ENCODE measurements around the gene CDKL1. TPM values are rescaled to one million over a fixed set of nuclear protein-coding genes. Genes with fewer than 3 reads are reported as not detected.

Gene CDKL1
- total RNA-seq, 4 donors from 2014 or later: 15.3 to 36.8 (median 28.2) TPM

DNA sequence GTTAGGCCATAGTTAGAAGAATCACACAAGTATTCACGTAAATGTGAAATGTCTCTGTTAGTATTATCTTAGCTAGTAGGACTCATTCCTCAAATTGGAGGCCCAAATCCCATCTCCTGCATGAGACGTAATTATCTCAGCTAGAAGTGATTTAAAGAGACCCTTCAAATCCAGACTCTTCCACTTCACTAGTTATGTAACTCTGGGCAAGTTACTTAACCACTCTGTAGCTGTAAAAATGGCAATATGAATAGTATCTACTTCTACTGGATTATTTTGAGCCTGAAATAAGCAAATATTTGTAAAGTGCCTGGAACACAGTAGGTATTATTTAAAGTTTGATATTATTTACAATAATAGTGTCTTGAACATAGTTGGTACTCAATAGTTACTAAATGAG, 28.4 kb upstream of the CDKL1 start:
- no peak overlapping the region for H3K27ac ChIP-seq
- no peak for TF ChIP-seq EP300 (IDR thresholded peaks at IDR 0.05; ENCODE audit: low read depth)
- TF ChIP-seq, protein P1, sequence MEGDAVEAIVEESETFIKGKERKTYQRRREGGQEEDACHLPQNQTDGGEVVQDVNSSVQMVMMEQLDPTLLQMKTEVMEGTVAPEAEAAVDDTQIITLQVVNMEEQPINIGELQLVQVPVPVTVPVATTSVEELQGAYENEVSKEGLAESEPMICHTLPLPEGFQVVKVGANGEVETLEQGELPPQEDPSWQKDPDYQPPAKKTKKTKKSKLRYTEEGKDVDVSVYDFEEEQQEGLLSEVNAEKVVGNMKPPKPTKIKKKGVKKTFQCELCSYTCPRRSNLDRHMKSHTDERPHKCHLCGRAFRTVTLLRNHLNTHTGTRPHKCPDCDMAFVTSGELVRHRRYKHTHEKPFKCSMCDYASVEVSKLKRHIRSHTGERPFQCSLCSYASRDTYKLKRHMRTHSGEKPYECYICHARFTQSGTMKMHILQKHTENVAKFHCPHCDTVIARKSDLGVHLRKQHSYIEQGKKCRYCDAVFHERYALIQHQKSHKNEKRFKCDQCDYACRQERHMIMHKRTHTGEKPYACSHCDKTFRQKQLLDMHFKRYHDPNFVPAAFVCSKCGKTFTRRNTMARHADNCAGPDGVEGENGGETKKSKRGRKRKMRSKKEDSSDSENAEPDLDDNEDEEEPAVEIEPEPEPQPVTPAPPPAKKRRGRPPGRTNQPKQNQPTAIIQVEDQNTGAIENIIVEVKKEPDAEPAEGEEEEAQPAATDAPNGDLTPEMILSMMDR (IDR thresholded peaks at IDR 0.05): no peak
- TF ChIP-seq POLR2A (IDR thresholded peaks at IDR 0.05): no peak
- TF ChIP-seq POLR2AphosphoS5 (IDR thresholded peaks at IDR 0.05): no peak
- WGBS, 2 donors (ENCODE audit: low coverage in 1 of 2): 83 to 84% methylated on average over 2 of the region's 2 CpGs
- H3K9me3 ChIP-seq: no peaks in the 10 kb centered on the region
- intact Hi-C loops (cut with DNase I; ENCODE audit: low total_unique reads): no loop called here
- H3K27me3 ChIP-seq: no peaks in the 10 kb centered on the region
- no peak overlapping the region for H3K4me3 ChIP-seq
- no peak for DNase-seq
- in situ Hi-C loops (cut with MboI; ENCODE audit: low pct_ligation_motif_present in 1 of 4, low pct_unique_long_range_greater_than_20kb in 1 of 4, low sequenced_read_pairs in 3 of 4): no loop called here
- no peaks in the 10 kb centered on the region for H3K4me1 ChIP-seq
- H3K36me3 ChIP-seq: peaks cover 0 to 38% (median 9%) of the 10 kb centered on the region in 4 donors

DNA sequence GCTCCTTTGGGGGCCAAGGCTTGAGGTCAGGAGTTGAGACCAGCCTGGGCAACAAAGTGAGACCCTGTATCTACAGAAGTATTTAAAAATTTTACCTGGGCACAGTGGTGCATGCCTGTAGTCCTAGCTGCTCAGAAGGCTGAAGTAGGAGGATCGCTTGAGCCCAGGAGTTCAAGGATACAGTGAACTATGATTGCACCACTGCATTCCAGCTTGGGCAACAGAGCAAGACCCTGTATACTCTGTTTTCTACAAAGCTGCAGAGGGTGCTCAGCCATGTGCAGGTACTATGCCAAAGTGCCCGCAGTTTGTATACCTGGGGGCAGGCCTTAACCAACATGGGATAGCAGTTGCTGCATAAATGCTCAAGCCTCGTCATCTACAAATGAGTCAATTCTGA, 26.8 kb upstream of the CDKL1 start:
- no peak overlapping the region for H3K4me3 ChIP-seq
- H3K36me3 ChIP-seq: peaks cover 0 to 45% (median 14%) of the 10 kb centered on the region in 4 donors
- 97 to 100% methylated on average over 2 to 3 of the region's 3 CpGs for WGBS, 2 donors (ENCODE audit: low coverage in 1 of 2)
- no peaks in the 10 kb centered on the region for H3K4me1 ChIP-seq
- H3K27me3 ChIP-seq: no peaks in the 10 kb centered on the region
- H3K9me3 ChIP-seq: no peaks in the 10 kb centered on the region
- DNase-seq: no peak
- TF ChIP-seq, protein P1 (IDR thresholded peaks at IDR 0.05): no peak
- no peak for TF ChIP-seq EP300 (IDR thresholded peaks at IDR 0.05; ENCODE audit: low read depth)
- no peak for TF ChIP-seq POLR2A (IDR thresholded peaks at IDR 0.05)
- TF ChIP-seq POLR2AphosphoS5 (IDR thresholded peaks at IDR 0.05): no peak
- H3K27ac ChIP-seq: no peak overlapping the region
- in situ Hi-C loops (cut with MboI; ENCODE audit: low pct_ligation_motif_present in 1 of 4, low pct_unique_long_range_greater_than_20kb in 1 of 4, low sequenced_read_pairs in 3 of 4) (no loop called here), intact Hi-C loops (cut with DNase I; ENCODE audit: low total_unique reads) (no loop called here)

DNA sequence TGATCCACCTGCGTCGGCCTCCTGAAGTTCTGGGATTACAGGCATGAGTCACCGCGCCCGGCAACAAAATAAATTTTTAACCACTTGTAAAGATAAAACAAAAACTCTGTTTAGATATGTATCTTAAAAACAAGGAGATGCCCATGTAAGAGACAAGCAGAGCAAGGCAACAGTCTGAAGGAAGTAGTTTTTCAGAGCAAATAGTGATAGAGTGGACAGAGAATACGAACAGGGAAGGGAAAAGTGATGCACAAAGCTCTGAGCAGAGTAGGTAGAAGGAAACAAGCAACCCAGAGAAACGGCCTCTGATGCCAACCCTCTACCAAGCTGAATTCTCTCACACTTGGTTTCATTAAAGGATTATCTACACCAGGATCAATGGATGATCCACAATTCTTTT, 24.8 kb upstream of the CDKL1 start:
- TF ChIP-seq POLR2A (IDR thresholded peaks at IDR 0.05): no peak
- TF ChIP-seq, protein P1 (IDR thresholded peaks at IDR 0.05): no peak
- TF ChIP-seq EP300 (IDR thresholded peaks at IDR 0.05; ENCODE audit: low read depth): no peak
- Histone ChIP-seq H3K9me3 (no peaks in the 10 kb centered on the region), H3K4me1 (no peaks in the 10 kb centered on the region), H3K4me3 (no peak overlapping the region), H3K27ac (no peak overlapping the region), H3K27me3 (no peaks in the 10 kb centered on the region), H3K36me3 (peaks cover 0 to 42% (median 15%) of the 10 kb centered on the region in 4 donors)
- intact Hi-C loops (cut with DNase I; ENCODE audit: low total_unique reads) (no loop called here), in situ Hi-C loops (cut with MboI; ENCODE audit: low pct_ligation_motif_present in 1 of 4, low pct_unique_long_range_greater_than_20kb in 1 of 4, low sequenced_read_pairs in 3 of 4) (no loop called here)
- no peak for DNase-seq
- WGBS, 2 donors (ENCODE audit: low coverage in 1 of 2): 71 to 78% methylated on average over 7 of the region's 7 CpGs

DNA sequence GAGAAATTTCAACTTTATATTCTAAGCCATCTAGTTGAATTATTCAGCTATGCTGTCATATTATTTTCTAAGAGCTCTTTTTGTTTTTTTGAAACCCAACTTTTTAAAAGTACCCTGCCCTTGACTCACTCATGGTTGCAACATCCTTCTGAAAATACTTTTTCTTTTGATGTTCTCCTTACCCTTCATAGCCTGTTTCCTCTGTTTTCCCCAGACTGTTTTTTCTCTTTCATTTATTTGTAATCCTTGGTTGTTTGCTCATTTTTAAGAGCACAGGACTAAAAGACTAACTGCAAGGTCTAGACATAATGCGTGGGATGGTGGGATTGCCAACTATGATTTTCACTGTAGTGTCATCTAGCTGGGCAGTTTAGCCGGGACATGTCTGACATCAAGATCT, 21.2 kb upstream of the CDKL1 start:
- WGBS, 2 donors (ENCODE audit: low coverage in 1 of 2): 98 to 100% methylated on average over 1 to 2 of the region's 2 CpGs
- in situ Hi-C loops (cut with MboI; ENCODE audit: low pct_ligation_motif_present in 1 of 4, low pct_unique_long_range_greater_than_20kb in 1 of 4, low sequenced_read_pairs in 3 of 4): no loop called here
- peaks cover 0 to 26% (median 11%) of the 10 kb centered on the region in 4 donors for H3K36me3 ChIP-seq

More for the DNA sequence above, 21.2 kb upstream of the CDKL1 start:
- no peak for DNase-seq
- Histone ChIP-seq H3K27me3 (no peaks in the 10 kb centered on the region), H3K27ac (no peak overlapping the region), H3K4me1 (no peaks in the 10 kb centered on the region), H3K9me3 (no peaks in the 10 kb centered on the region), H3K4me3 (no peak overlapping the region)
- intact Hi-C loops (cut with DNase I; ENCODE audit: low total_unique reads): no loop called here
- TF ChIP-seq POLR2AphosphoS5 (IDR thresholded peaks at IDR 0.05): no peak
- no peak for TF ChIP-seq POLR2A (IDR thresholded peaks at IDR 0.05)
- no peak for TF ChIP-seq EP300 (IDR thresholded peaks at IDR 0.05; ENCODE audit: low read depth)
- TF ChIP-seq, protein P1 (IDR thresholded peaks at IDR 0.05): no peak
